Measurements from ENCODE around the gene HOXD8.

HOXD8 gene

DNA sequence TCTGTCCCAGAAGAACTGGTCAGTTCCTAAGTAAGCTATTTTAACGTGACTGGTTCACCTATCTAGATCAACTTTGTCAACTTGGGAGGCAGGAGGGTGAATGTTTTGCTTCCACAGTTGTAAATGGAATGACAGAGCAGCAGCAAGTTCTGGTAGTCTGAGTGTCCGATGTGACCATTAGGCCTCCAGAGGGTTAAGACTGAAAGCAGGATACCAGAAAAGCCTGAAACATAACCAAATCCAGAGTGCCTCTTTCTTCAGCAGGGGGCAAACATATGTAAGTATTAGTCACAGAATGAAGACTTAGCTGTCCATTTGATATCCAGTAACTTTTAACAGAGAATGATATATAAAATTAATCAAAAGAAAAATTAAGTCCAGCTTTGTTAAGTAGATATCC lies 36.8 kb downstream of the HOXD8 start:
- intact Hi-C loops (cut with DNase I), result no loop called here
- DNase-seq, result peak in 1 of 10 donors; percentile 16

DNA sequence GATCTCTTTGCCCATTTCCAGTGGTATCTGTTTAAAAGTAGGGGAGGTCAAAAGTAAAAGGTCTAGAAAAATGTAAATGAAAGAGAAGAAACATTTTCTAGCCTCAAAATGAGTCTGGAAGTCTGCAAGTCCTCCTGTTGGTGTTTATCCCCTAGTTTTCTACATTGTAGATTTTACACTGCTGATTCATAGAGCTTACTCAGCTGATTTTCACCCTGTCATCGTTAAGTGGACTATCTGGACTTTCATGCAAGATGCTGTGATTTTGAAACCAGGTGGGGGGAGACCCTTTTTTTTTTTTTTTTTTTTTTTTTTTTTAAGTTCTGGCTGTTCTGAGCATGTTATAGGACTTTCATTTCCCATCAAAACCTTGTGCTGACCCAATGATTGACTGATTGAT lies 37.9 kb downstream of the HOXD8 start:
- intact Hi-C loops (cut with DNase I), result no loop called here
- DNase-seq, result no peak

- peak in 1 of 10 donors; percentile 34 for DNase-seq
- intact Hi-C loops (cut with DNase I), result no loop called here
These were observed 39.7 kb downstream of the HOXD8 start for GRCh38 chr2:176169181-176169580.

GRCh38 chr2:176169711-176170110 lies 40.2 kb downstream of the HOXD8 start:
- intact Hi-C loops (cut with DNase I), result no loop called here
- DNase-seq, result no peak

DNA sequence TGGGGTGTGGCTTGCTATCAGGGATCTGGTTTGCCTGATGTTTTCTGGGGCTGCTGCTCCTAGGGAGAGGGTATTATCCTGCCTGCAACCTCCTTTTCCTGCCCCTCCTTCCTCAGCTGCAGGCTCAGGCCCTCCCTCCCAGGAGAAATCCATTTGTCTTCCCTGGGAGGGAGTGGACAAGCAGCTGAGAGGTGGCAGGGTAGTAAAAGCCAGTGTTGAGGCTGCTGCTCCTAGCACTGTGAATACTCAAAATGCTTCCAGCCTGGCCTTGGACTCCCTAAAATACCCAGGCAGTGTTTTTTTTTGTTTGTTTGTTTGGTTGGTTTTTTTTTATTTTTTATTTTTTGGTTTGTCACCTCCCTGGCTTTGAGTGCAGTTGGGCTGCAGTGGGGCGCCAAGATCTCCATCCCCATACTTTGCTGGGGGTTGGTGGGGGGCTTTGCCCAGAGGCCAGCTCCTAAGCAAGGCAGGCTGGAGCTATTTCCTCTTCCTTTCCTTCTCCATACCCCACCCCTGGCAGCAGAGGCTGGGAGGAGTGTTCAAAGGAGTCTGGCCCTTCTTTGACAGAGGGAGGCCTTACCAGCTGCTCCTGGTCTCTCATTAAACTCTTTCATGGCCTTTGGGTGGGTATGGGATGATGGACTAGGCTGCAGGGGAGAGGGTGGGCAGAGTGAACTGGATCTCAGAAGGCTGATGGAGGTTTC lies 41.2 kb downstream of the HOXD8 start:
- intact Hi-C loops (cut with DNase I), result no loop called here
- DNase-seq, result peak in 1 of 10 donors; percentile 44

DNA sequence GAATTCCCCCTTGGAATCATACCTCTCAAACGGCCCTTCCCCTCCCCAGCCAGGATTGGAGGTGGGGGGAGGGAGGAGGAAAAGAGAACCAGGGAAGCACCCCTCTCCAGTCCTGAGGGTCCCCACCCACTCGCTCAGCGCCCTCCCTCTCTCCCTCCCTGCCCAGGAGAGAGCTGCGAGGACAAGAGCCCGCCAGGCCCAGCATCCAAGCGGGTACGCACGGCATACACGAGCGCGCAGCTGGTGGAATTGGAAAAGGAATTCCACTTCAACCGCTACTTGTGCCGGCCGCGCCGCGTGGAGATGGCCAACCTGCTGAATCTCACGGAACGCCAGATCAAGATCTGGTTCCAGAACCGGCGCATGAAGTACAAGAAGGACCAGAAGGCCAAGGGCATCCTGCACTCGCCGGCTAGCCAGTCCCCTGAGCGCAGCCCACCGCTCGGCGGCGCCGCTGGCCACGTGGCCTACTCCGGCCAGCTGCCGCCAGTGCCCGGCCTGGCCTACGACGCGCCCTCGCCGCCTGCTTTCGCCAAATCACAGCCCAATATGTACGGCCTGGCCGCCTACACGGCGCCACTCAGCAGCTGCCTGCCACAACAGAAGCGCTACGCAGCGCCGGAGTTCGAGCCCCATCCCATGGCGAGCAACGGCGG lies 42.0 kb downstream of the HOXD8 start:
- peak in 2 of 10 donors; percentile 68 to 91 for DNase-seq
- intact Hi-C loops (cut with DNase I), result no loop called here

DNA sequence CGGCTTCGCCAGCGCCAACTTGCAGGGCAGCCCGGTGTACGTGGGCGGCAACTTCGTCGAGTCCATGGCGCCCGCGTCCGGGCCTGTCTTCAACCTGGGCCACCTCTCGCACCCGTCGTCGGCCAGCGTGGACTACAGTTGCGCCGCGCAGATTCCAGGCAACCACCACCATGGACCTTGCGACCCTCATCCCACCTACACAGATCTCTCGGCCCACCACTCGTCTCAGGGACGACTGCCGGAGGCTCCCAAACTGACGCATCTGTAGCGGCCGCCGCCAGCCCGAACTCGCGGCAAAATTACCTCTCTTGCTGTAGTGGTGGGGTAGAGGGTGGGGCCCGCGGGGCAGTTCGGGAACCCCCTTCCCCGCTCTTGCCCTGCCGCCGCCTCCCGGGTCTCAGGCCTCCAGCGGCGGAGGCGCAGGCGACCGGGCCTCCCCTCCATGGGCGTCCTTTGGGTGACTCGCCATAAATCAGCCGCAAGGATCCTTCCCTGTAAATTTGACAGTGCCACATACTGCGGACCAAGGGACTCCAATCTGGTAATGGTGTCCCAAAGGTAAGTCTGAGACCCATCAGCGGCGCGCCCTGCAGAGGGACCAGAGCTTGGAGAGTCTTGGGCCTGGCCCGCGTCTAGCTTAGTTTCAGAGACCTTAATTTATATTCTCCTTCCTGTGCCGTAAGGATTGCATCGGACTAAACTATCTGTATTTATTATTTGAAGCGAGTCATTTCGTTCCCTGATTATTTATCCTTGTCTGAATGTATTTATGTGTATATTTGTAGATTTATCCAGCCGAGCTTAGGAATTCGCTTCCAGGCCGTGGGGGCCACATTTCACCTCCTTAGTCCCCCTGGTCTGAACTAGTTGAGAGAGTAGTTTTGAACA lies 42.7 kb downstream of the HOXD8 start:
- intact Hi-C loops (cut with DNase I), result no loop called here
- DNase-seq, result no peak

GRCh38 chr2:176172895-176173566 lies 43.5 kb downstream of the HOXD8 start:
- intact Hi-C loops (cut with DNase I), result no loop called here
- no peak for DNase-seq

- intact Hi-C loops (cut with DNase I), result no loop called here
- no peak for DNase-seq
These were observed 44.3 kb downstream of the HOXD8 start for GRCh38 chr2:176173567-176174381.

DNA sequence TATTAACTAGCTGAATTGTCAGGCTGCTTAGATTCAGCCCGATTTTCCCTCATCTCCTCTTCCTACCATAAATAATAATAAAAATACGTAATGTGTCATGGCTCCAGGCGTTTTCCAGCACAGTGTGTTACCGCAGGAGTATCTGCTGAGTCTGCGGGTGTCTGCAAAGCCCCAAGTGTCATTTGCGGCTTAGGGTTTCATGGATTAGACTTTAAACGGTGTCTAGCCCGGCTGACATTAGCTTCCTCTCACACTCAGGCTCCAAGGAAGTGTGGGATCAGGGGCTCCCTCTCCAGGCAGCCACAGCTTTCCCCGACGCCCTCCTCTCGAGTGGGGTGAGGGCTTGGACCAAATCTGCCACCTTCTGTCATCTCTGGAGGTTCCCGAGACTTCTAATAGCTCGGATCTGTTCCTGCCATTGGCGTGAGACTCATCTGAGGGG lies 44.9 kb downstream of the HOXD8 start:
- intact Hi-C loops (cut with DNase I), result no loop called here
- DNase-seq, result peak in 1 of 10 donors; percentile 50

DNA sequence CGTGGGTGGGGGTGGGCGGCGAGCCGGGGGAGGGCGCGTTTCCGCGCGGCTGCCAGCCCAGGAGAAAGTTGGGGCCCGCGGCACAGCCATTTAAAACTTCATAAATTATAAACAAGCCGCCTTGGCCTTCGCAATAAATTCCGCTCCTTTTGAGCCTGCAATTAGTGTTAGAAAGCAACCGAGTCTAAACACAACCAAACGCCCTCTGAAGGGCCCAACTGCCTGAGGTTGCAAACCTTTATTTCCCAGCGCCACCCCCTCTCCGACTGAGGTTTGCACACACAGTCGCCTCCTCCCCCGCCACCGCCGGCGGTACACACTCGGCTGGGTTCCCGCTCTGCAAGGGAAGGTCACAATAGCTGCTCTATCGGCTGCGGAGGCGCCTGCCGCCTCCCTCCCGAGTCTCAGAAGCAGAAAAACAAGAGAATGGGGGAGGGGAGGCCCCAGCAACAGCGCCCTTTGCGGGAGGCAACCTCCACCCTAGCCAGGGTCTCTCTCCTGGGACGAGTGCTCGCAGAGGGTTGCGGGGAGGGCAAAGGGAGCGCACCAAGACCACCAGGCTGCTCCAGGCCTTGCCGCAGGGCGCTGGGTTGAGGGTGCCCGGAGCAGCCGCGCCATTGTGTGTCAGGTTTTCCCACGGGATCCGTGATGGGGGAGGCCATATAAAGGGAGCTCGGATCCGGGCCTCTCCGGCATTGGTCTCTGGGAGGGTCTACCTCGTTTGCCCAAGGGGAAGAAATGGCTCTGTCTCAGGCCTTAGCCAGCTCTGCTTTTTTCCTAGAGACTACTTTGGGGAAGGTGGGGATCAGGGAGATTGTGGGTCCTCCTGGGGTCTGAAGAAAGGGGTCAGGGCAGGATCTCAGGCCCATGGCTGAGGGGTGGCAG lies 45.6 kb downstream of the HOXD8 start:
- DNase-seq, result peak in 7 of 10 donors; percentile 38 to 96 (median 75)
- intact Hi-C loops (cut with DNase I), result no loop called here

DNA sequence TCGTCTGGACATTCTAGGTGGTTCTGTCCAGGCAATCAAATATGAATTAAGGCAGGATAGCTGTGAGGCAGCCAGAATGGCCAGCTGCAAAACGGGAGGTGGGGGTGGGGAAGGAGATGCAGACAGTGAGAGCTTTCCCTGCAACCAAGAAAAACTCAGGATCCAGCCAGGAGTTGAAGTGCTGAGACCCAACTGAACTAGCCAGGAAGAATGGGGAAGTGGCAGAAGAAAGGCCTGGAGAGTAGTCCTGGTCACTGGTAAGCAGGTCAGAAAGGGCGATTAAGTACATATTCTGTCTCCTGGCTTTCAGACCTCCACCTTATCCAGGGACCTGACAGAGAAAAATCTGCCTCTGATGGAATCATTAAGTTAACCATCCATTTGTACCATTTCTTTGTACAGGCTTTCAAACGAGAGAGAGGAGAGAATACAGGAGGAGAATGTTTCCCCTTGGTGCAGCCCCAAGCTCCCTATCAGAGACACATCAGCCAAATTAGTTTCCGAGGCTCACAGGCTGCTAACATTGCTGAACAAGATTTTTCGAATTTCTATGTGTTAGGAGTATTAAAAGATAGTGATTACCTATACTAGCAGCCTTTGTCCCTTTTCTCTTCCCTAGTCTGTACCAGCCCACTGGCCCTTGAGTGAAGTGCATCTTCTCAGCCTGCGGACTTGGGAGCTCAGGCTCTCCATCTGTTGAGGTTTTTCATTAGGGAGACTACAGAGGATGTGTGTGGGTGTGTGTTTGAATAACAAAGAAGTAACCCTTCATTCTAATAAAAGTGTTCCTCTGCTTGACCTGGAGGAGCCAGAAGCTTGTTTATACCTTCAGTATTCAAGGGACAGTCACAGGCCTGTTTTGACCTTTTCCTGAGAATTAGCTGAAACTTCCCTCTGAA lies 46.5 kb downstream of the HOXD8 start:
- peak in 1 of 10 donors; percentile 35 for DNase-seq
- intact Hi-C loops (cut with DNase I), result no loop called here

GRCh38 chr2:176177580-176178037 lies 48.1 kb downstream of the HOXD8 start:
- intact Hi-C loops (cut with DNase I), result no loop called here

GRCh38 chr2:176178038-176178756 lies 48.7 kb downstream of the HOXD8 start:
- intact Hi-C loops (cut with DNase I), result no loop called here
- peak in 1 of 10 donors; percentile 84 for DNase-seq

More at GRCh38 chr2:176177580-176178037, 48.1 kb downstream of the HOXD8 start:
- no peak for DNase-seq

DNA sequence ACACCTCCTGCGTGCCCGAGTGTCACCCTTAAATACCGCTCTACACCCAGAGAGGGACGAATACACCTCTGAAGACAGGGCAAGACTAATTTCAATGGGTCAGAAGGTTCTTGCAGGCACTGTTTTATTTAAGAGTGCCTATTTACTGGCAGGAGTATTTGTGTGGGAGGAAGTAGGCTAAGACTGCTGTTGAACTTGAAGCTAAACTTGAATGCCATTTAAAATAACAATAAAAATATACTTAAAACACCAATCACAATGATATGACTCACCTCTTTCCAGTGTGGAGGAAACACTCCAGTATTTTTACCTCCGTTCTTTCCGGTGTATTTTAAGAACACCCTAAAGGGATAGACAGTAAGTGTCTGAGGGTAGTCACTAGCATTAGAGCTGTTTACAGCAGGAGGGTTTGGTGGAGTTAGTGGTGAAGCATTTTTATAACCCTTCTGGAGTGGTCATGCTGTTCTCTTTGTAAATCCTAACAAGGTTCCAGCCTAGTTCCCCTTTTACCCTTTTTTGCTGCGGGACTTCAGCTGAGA lies 49.3 kb downstream of the HOXD8 start:
- DNase-seq, result no peak
- intact Hi-C loops (cut with DNase I), result no loop called here

GRCh38 chr2:176181551-176181950 lies 52.0 kb downstream of the HOXD8 start:
- DNase-seq, result no peak
- intact Hi-C loops (cut with DNase I), result no loop called here
